ENCODE measurements around the gene MYBPH. TPM values are rescaled to one million over a fixed set of nuclear protein-coding genes. Genes with fewer than 3 reads are reported as not detected.

MYBPH gene
- total and polyA plus RNA-seq, 9 donors: 109 to 554 (median 316) TPM

- H3K27me3 ChIP-seq (ENCODE audit: control insufficient read depth, insufficient read depth, low read length): peaks cover 14% of the 10 kb centered on the region
- H3K36me3 ChIP-seq (ENCODE audit: control insufficient read depth, insufficient read depth, low read length): no peaks in the 10 kb centered on the region
- 65% methylated on average over 3 of the region's 9 CpGs for WGBS (ENCODE audit: insufficient coverage)
- no peaks in the 10 kb centered on the region for H3K4me1 ChIP-seq (ENCODE audit: control insufficient read depth, insufficient read depth, low read length)
- no peak overlapping the region for H3K4me3 ChIP-seq (ENCODE audit: low read length)
- no peaks in the 10 kb centered on the region for H3K9me3 ChIP-seq (replicated peaks; ENCODE audit: control insufficient read depth, low read depth, low read length)
- no peak for DNase-seq
- no peak overlapping the region for H3K27ac ChIP-seq (ENCODE audit: low read length)
These were observed 24.9 kb downstream of the MYBPH start for GRCh38 chr1:203150511-203151297.

GRCh38 chr1:203149188-203149840 lies 26.3 kb downstream of the MYBPH start:
- no peaks in the 10 kb centered on the region for H3K9me3 ChIP-seq (replicated peaks; ENCODE audit: control insufficient read depth, low read depth, low read length)
- 48% methylated on average over 3 of the region's 7 CpGs for WGBS (ENCODE audit: insufficient coverage)

DNA sequence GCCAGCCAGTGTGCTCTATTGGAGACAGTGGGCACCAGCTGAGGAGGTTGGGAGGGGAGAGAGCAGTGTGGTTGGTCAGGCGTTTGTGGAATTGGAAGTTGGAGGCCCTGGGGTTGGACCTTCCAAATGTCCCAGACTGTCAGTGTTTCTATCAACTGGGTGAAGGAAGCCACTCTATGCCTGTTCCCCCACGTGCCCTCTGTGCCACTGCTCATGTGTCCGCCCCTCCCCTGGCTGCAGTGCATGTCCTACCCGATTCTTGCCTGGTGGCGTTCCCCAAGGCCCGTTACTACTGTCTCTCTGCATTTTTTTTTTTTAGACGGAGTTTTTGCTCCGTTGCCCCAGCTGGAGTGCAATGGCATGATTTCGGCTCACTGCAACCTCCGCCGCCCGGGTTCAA lies 27.0 kb downstream of the MYBPH start:
- no peak for DNase-seq
- no peak overlapping the region for H3K4me3 ChIP-seq (ENCODE audit: low read length)
- H3K4me1 ChIP-seq (ENCODE audit: control insufficient read depth, insufficient read depth, low read length): no peaks in the 10 kb centered on the region
- no peak overlapping the region for H3K27ac ChIP-seq (ENCODE audit: low read length)
- WGBS (ENCODE audit: insufficient coverage): 78% methylated on average over 8 of the region's 12 CpGs
- no peaks in the 10 kb centered on the region for H3K9me3 ChIP-seq (replicated peaks; ENCODE audit: control insufficient read depth, low read depth, low read length)
- H3K27me3 ChIP-seq (ENCODE audit: control insufficient read depth, insufficient read depth, low read length): peaks cover 8% of the 10 kb centered on the region
- H3K36me3 ChIP-seq (ENCODE audit: control insufficient read depth, insufficient read depth, low read length): no peaks in the 10 kb centered on the region

More at GRCh38 chr1:203149188-203149840, 26.3 kb downstream of the MYBPH start:
- peaks cover 10% of the 10 kb centered on the region for H3K27me3 ChIP-seq (ENCODE audit: control insufficient read depth, insufficient read depth, low read length)
- H3K36me3 ChIP-seq (ENCODE audit: control insufficient read depth, insufficient read depth, low read length): no peaks in the 10 kb centered on the region
- H3K27ac ChIP-seq (ENCODE audit: low read length): no peak overlapping the region
- no peaks in the 10 kb centered on the region for H3K4me1 ChIP-seq (ENCODE audit: control insufficient read depth, insufficient read depth, low read length)
- DNase-seq: no peak
- no peak overlapping the region for H3K4me3 ChIP-seq (ENCODE audit: low read length)

DNA sequence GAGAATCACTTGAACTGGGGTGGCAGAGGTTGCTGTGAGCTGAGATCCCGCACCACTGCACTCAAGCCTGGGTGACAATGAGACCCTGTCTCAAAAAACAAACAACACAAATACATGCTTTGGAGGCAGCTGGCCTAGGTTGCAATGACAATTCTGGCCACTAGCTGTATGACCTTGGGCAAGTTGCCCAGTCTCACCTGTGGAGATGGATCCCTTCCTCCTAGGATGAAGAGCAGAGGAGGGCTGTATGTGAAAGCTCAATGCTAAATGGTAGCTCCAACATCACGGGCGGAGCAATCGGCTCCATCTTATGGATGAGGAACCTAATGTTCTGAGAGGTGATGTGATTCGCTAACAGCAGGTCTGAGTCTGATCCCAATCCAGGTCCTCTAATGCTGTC lies 27.5 kb downstream of the MYBPH start:
- H3K9me3 ChIP-seq (replicated peaks; ENCODE audit: control insufficient read depth, low read depth, low read length): no peaks in the 10 kb centered on the region
- H3K4me1 ChIP-seq (ENCODE audit: control insufficient read depth, insufficient read depth, low read length): no peaks in the 10 kb centered on the region
- no peaks in the 10 kb centered on the region for H3K36me3 ChIP-seq (ENCODE audit: control insufficient read depth, insufficient read depth, low read length)
- 89% methylated on average over 4 of the region's 5 CpGs for WGBS (ENCODE audit: insufficient coverage)
- no peak overlapping the region for H3K27ac ChIP-seq (ENCODE audit: low read length)
- peaks cover 8% of the 10 kb centered on the region for H3K27me3 ChIP-seq (ENCODE audit: control insufficient read depth, insufficient read depth, low read length)
- H3K4me3 ChIP-seq (ENCODE audit: low read length): no peak overlapping the region
- no peak for DNase-seq

DNA sequence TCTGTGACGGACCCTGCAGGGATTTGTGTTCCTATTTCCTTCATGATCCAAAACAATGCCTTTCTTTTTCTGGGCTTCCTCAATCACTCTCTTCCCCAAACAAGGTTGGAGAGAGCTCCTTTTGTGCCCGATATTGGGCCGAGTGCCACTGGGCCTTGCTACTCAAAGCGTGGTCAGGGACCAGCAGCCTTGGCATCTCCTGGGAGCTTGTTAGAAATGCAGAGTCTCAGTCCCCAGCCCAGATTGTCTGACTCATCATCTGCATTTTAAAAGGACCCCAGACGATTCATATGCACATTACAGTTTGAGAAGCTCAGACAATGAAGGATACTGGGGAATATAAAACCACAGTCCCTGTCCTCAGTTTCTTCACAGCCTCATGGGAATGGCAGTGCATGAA lies 28.2 kb downstream of the MYBPH start:
- Histone ChIP-seq H3K9me3 (replicated peaks; ENCODE audit: control insufficient read depth, low read depth, low read length) (no peaks in the 10 kb centered on the region), H3K4me1 (ENCODE audit: control insufficient read depth, insufficient read depth, low read length) (no peaks in the 10 kb centered on the region), H3K27me3 (ENCODE audit: control insufficient read depth, insufficient read depth, low read length) (peaks cover 8% of the 10 kb centered on the region), H3K36me3 (ENCODE audit: control insufficient read depth, insufficient read depth, low read length) (no peaks in the 10 kb centered on the region), H3K4me3 (ENCODE audit: low read length) (no peak overlapping the region), H3K27ac (ENCODE audit: low read length) (no peak overlapping the region)
- DNase-seq: no peak
- 92% methylated on average over 3 of the region's 5 CpGs for WGBS (ENCODE audit: insufficient coverage)

- Histone ChIP-seq H3K9me3 (replicated peaks; ENCODE audit: control insufficient read depth, low read depth, low read length) (no peaks in the 10 kb centered on the region), H3K27me3 (ENCODE audit: control insufficient read depth, insufficient read depth, low read length) (peaks cover 7% of the 10 kb centered on the region), H3K4me1 (ENCODE audit: control insufficient read depth, insufficient read depth, low read length) (no peaks in the 10 kb centered on the region), H3K36me3 (ENCODE audit: control insufficient read depth, insufficient read depth, low read length) (no peaks in the 10 kb centered on the region), H3K27ac (ENCODE audit: low read length) (no peak overlapping the region), H3K4me3 (ENCODE audit: low read length) (no peak overlapping the region)
- DNase-seq: no peak
- WGBS (ENCODE audit: insufficient coverage): 65% methylated on average over 7 of the region's 7 CpGs
These were observed 29.1 kb downstream of the MYBPH start for GRCh38 chr1:203146537-203146936.

GRCh38 chr1:203146042-203146369 lies 29.6 kb downstream of the MYBPH start:
- peaks cover 6% of the 10 kb centered on the region for H3K27me3 ChIP-seq (ENCODE audit: control insufficient read depth, insufficient read depth, low read length)
- no peak overlapping the region for H3K27ac ChIP-seq (ENCODE audit: low read length)
- no peak for DNase-seq
- H3K4me3 ChIP-seq (ENCODE audit: low read length): no peak overlapping the region
- H3K36me3 ChIP-seq (ENCODE audit: control insufficient read depth, insufficient read depth, low read length): no peaks in the 10 kb centered on the region
- WGBS (ENCODE audit: insufficient coverage): 80% methylated on average over 1 of the region's 2 CpGs
- peaks cover under 1% of the 10 kb centered on the region for H3K4me1 ChIP-seq (ENCODE audit: control insufficient read depth, insufficient read depth, low read length)
- H3K9me3 ChIP-seq (replicated peaks; ENCODE audit: control insufficient read depth, low read depth, low read length): no peaks in the 10 kb centered on the region

- H3K4me1 ChIP-seq (ENCODE audit: control insufficient read depth, insufficient read depth, low read length): peaks cover 6% of the 10 kb centered on the region
- WGBS (ENCODE audit: insufficient coverage): 81% methylated on average over 8 of the region's 13 CpGs
- H3K36me3 ChIP-seq (ENCODE audit: control insufficient read depth, insufficient read depth, low read length): no peaks in the 10 kb centered on the region
- peaks cover 6% of the 10 kb centered on the region for H3K27me3 ChIP-seq (ENCODE audit: control insufficient read depth, insufficient read depth, low read length)
- no peaks in the 10 kb centered on the region for H3K9me3 ChIP-seq (replicated peaks; ENCODE audit: control insufficient read depth, low read depth, low read length)
- DNase-seq: no peak
- no peak overlapping the region for H3K4me3 ChIP-seq (ENCODE audit: low read length)
- no peak overlapping the region for H3K27ac ChIP-seq (ENCODE audit: low read length)
These were observed 30.1 kb downstream of the MYBPH start for GRCh38 chr1:203145321-203146041.

- WGBS (ENCODE audit: insufficient coverage): no CpG with 5 or more reads among the region's 6 CpGs
- Histone ChIP-seq H3K9me3 (replicated peaks; ENCODE audit: control insufficient read depth, low read depth, low read length) (no peaks in the 10 kb centered on the region), H3K27me3 (ENCODE audit: control insufficient read depth, insufficient read depth, low read length) (peaks cover 6% of the 10 kb centered on the region), H3K4me3 (ENCODE audit: low read length) (no peak overlapping the region), H3K4me1 (ENCODE audit: control insufficient read depth, insufficient read depth, low read length) (peaks cover 7% of the 10 kb centered on the region), H3K36me3 (ENCODE audit: control insufficient read depth, insufficient read depth, low read length) (no peaks in the 10 kb centered on the region), H3K27ac (ENCODE audit: low read length) (no peak overlapping the region)
- DNase-seq: no peak
These were observed 31.0 kb downstream of the MYBPH start for GRCh38 chr1:203144661-203145060.

GRCh38 chr1:203143641-203144040 lies 32.0 kb downstream of the MYBPH start:
- Histone ChIP-seq H3K4me3 (ENCODE audit: low read length) (no peak overlapping the region), H3K9me3 (replicated peaks; ENCODE audit: control insufficient read depth, low read depth, low read length) (no peaks in the 10 kb centered on the region), H3K27me3 (ENCODE audit: control insufficient read depth, insufficient read depth, low read length) (peaks cover 6% of the 10 kb centered on the region), H3K4me1 (ENCODE audit: control insufficient read depth, insufficient read depth, low read length) (peaks cover 7% of the 10 kb centered on the region), H3K36me3 (ENCODE audit: control insufficient read depth, insufficient read depth, low read length) (no peaks in the 10 kb centered on the region), H3K27ac (ENCODE audit: low read length) (no peak overlapping the region)
- 50% methylated on average over 9 of the region's 11 CpGs for WGBS (ENCODE audit: insufficient coverage)
- DNase-seq: no peak
